GM19240 (cell line): ENCODE data around the gene LINGO3.
"Not testable (repeated sequence)": the region's sequence is repeated elsewhere in the genome, so short reads cannot be mapped to it uniquely, and the experiment has no call there.

Source experiments
- DNase-seq: peaks from one replicate; pipeline ENCODE4 v3.0.0; 2011; ENCODE audit warnings: low spot score; ENCODE audit not compliant: insufficient read length

Gene LINGO3, protein sequence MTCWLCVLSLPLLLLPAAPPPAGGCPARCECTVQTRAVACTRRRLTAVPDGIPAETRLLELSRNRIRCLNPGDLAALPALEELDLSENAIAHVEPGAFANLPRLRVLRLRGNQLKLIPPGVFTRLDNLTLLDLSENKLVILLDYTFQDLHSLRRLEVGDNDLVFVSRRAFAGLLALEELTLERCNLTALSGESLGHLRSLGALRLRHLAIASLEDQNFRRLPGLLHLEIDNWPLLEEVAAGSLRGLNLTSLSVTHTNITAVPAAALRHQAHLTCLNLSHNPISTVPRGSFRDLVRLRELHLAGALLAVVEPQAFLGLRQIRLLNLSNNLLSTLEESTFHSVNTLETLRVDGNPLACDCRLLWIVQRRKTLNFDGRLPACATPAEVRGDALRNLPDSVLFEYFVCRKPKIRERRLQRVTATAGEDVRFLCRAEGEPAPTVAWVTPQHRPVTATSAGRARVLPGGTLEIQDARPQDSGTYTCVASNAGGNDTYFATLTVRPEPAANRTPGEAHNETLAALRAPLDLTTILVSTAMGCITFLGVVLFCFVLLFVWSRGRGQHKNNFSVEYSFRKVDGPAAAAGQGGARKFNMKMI

DNA sequence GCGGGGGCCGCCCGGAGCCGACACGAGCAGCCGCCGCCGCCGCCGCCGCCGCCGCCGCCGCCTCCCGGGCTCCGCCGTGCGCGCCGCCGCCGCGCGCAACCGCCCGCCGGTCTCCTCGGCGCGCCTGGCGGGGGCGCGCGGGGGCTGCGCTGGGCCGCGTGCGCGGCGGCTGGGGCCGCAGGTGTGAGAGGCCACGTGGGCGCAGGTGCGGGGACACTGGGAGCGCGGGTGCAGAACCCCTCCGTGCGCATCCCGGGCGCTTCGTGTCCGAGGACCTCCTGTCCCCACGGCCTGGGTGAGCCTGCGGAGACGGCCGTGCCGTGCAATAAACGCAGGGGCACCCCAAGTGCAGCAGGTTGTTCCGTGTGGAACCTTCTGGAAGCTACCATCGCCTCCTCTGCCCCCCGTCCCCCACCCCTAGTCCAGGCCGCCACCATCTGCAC lies at the start of gene LINGO3:
TSS of gene LINGO3 (minus strand) at position 41 of the 443 bp plus-strand sequence. CDS start 16,378 bp downstream, outside the sequence.
- no peak for DNase-seq

DNA sequence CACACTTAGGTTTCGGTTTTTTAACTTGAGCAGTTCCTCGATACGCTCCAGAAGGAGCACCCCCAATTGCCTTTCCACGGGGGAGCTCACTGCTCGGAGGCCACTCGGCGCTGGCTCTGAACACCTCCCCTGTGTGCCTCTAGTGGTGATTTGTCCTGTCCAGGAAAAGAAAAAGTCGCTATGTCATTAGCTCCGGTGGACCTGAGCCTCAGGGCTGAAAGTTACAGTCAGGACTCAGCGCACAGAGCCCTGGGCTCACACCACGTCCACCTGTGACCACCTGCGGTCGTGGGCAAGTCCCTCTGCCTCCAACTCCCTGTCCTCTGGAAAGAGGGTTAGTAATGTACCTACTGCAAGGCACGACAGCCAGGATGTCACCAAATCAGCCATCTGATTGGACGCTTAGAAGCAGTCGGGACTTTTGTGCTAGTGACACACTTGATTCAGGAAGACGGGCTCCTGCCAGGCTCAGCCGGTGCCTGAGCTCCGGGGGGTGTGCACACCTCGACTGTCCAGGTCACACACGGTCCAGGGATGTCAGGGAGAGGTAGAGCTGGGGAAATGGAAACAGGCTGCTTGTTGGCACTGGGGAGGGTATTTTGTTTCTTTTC lies 48.2 kb upstream of the LINGO3 start:
- no peak for DNase-seq

- no peak for DNase-seq
Measured at GRCh38 chr19:2355168-2356035, 47.4 kb upstream of the LINGO3 start.

- no peak for DNase-seq
Measured at GRCh38 chr19:2354670-2355069, 46.7 kb upstream of the LINGO3 start.

GRCh38 chr19:2353887-2354592 lies 46.1 kb upstream of the LINGO3 start:
- no peak for DNase-seq

GRCh38 chr19:2353159-2353886 lies 45.4 kb upstream of the LINGO3 start:
- DNase-seq: no peak

DNA sequence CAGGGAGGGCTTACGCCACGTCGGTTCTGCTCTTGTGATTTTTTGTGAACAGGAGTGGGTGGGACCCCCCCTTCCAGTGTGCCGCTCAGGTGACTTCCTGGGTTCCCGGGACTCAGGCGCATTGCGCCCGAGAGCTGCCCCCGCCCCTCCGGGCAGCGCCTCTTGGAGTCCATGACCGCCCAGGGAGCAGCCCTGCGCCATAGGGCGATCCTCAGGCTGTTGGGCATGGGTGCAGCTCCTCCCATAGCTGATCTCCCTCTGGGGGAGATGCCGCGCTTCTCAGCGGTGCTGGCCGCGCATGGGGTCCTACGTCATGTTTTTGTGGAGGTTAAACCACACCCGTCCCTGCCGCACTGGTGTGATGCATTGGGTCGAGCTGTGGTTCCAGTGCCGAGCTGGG lies 44.2 kb upstream of the LINGO3 start:
- DNase-seq: no peak

- DNase-seq: no peak
Measured at GRCh38 chr19:2351591-2351990, 43.6 kb upstream of the LINGO3 start.

- DNase-seq: no peak
Measured at GRCh38 chr19:2350656-2351055, 42.7 kb upstream of the LINGO3 start.

DNA sequence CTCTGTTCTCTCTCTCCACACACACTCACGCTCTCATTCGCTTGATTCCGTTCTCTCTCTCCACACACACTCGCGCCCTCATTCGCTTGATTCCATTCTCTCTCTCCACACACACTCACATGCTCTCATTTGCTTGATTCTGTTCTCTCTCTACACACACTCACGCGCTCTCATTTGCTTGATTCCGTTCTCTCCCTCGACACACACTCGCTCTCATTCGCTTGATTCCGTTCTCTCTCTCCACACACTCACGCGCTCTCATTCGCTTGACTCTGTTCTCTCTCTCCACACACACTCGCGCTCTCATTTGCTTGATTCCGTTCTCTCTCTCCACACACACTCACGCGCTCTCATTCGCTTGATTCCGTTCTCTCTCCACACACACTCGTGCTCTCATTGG lies 41.9 kb upstream of the LINGO3 start:
- DNase-seq: not testable (repeated sequence)

DNA sequence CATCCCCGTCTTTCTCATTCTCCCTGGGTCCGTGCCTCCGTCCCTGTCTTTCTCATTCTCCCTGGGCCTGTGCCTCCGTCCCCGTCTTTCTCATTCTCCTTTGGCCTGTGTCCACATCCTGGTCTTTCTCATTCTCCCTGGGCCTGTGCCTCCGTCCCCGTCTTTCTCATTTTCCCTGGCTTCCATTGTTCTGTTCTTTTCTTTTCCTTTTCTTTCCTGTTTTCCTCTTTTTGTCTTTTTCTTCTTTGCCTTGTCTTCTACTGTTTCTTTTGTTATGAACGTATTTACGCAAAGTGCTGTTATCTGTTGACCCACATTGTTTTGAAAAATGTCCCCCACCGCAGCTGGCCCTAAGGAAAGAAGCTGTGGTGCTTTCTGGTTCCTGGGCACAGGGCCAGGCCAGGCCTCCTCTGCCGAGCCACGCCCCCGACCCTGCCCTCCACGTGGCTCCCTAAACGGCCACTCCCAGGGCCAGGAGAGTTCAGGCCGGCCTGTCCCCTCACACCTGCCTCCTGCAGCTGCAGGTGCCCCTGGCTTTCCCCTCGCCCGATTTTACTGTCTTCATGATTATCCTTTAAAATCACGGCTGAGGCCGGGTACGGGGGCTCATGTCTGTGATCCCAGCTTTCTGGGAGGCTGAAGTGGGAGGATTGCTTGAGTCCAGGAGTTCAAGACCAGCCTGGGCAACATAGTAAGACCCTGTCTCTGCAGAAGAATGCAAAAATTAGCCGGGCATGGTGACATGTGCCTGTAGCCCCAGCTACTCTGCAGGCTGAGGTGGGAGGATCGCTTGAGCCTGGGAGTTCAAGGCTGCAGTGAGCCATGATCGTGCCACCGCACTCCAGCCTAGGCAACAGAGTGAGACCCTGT lies 38.1 kb upstream of the LINGO3 start:
- DNase-seq: no peak

GRCh38 chr19:2345076-2345475 lies 37.1 kb upstream of the LINGO3 start:
- no peak for DNase-seq

- DNase-seq: no peak
Measured at GRCh38 chr19:2344381-2344870, 36.5 kb upstream of the LINGO3 start.

- DNase-seq: no peak
Measured at GRCh38 chr19:2343289-2343982, 35.5 kb upstream of the LINGO3 start.

- no peak for DNase-seq
Measured at GRCh38 chr19:2342656-2343288, 34.8 kb upstream of the LINGO3 start.

GRCh38 chr19:2341982-2342381 lies 34.0 kb upstream of the LINGO3 start:
- DNase-seq: no peak

GRCh38 chr19:2341244-2341751 lies 33.3 kb upstream of the LINGO3 start:
- DNase-seq: no peak
